WTC11 (cell line): ENCODE data around the gene MAP7. TPM values are rescaled to one million over a fixed set of nuclear protein-coding genes. Genes with fewer than 3 reads are reported as not detected.

Experiments
- ATAC-seq: fragments of 200-7000 bp; cut with Tn5 transposase; 2 replicates; pipeline ENCODE4 v1.10.0; 2021; ENCODE audit warnings: mild to moderate bottlenecking, moderate library complexity
- CTCF ChIA-PET: fragments of 300-600 bp; sonication (Branson Sonifier 250); formaldehyde crosslinking; loops from one replicate; lab custom pipeline; 2021; ENCODE audit warnings: antibody characterized with exemption; lab: Charles Lee
- POLR2A ChIA-PET: fragments of 350-600 bp; sonication (Branson Sonifier 250); formaldehyde crosslinking; loops from one replicate; lab custom pipeline; 2021; ENCODE audit warnings: antibody characterized with exemption; lab: Charles Lee
- DNase-seq: peaks from one replicate; pipeline ENCODE4 v3.0.0; 2021; ENCODE audit warnings: low spot score
- H3K27ac Mint-ChIP-seq: 2 replicates; pipeline ENCODE4 v1.8.0; 2021; ENCODE audit warnings: mixed read lengths
- H3K27me3 Mint-ChIP-seq: 2 replicates; pipeline ENCODE4 v1.8.0; 2021; ENCODE audit warnings: low read depth, mild to moderate bottlenecking, moderate library complexity, mixed read lengths
- H3K36me3 Mint-ChIP-seq: 2 replicates; pipeline ENCODE4 v1.8.0; 2021; ENCODE audit warnings: mixed read lengths
- H3K4me1 Mint-ChIP-seq: 2 replicates; pipeline ENCODE4 v1.8.0; 2022; ENCODE audit warnings: mixed read lengths
- H3K4me3 Mint-ChIP-seq: 2 replicates; pipeline ENCODE4 v1.8.0; 2021; ENCODE audit warnings: mild to moderate bottlenecking, moderate library complexity, mixed read lengths
- H3K9me3 Mint-ChIP-seq: 2 replicates; pipeline ENCODE4 v1.8.0; 2021; ENCODE audit warnings: mixed read lengths
- AFF4 ChIP-seq: sonication (generic); formaldehyde crosslinking; IDR thresholded peaks from 2 replicates; pipeline ENCODE4 v1.8.1; 2023; ENCODE audit warnings: mild to moderate bottlenecking, missing genetic modification reagents, borderline replicate concordance
- ELF4 ChIP-seq: sonication (generic); formaldehyde crosslinking; IDR thresholded peaks from 2 replicates; pipeline ENCODE4 v1.8.1; 2022; ENCODE audit warnings: low read depth, mild to moderate bottlenecking, moderate library complexity, missing genetic modification reagents
- FOXK1 ChIP-seq: sonication (generic); formaldehyde crosslinking; IDR thresholded peaks from 2 replicates; pipeline ENCODE4 v1.8.0; 2022; ENCODE audit warnings: mild to moderate bottlenecking, moderate library complexity, missing genetic modification reagents
- MXD4 ChIP-seq: fragments of 250-450 bp; sonication (Bioruptor Pico); IDR thresholded peaks from 2 replicates; pipeline ENCODE4 v1.8.0; 2021; ENCODE audit warnings: mild to moderate bottlenecking, moderate library complexity, borderline replicate concordance
- NFE2L1 ChIP-seq: sonication (generic); formaldehyde crosslinking; IDR thresholded peaks from 2 replicates; pipeline ENCODE4 v1.8.1; 2023; ENCODE audit warnings: missing genetic modification reagents
- RELA ChIP-seq: sonication (generic); formaldehyde crosslinking; IDR thresholded peaks from 2 replicates; pipeline ENCODE4 v1.8.1; 2022; ENCODE audit warnings: missing genetic modification reagents, mild to moderate bottlenecking, borderline replicate concordance
- SMAD4 ChIP-seq: sonication (generic); formaldehyde crosslinking; IDR thresholded peaks from 2 replicates; pipeline ENCODE4 v1.8.0; 2022; ENCODE audit warnings: mild to moderate bottlenecking, missing genetic modification reagents
- TEAD1 ChIP-seq: sonication (generic); formaldehyde crosslinking; IDR thresholded peaks from 2 replicates; pipeline ENCODE4 v1.8.0; 2022; ENCODE audit warnings: mild to moderate bottlenecking, missing genetic modification reagents
- TP53 ChIP-seq: sonication (generic); formaldehyde crosslinking; IDR thresholded peaks from 2 replicates; pipeline ENCODE4 v1.8.1; 2023; ENCODE audit warnings: mild to moderate bottlenecking, missing genetic modification reagents
- ZMAT4 ChIP-seq: fragments of 250-450 bp; sonication (Bioruptor Pico); IDR thresholded peaks from 2 replicates; pipeline ENCODE4 v1.9.0; 2021; ENCODE audit warnings: mild to moderate bottlenecking
- ZNF219 ChIP-seq: sonication (generic); formaldehyde crosslinking; IDR thresholded peaks from 2 replicates; pipeline ENCODE4 v1.8.0; 2023; ENCODE audit warnings: missing genetic modification reagents, mild to moderate bottlenecking, borderline replicate concordance
- ZNF263 ChIP-seq: sonication (generic); formaldehyde crosslinking; IDR thresholded peaks from 2 replicates; pipeline ENCODE4 v1.8.1; 2022; ENCODE audit warnings: low read depth, mild to moderate bottlenecking, moderate library complexity, missing genetic modification reagents
- ZNF281 ChIP-seq: sonication (generic); formaldehyde crosslinking; IDR thresholded peaks from 2 replicates; pipeline ENCODE4 v1.8.0; 2023; ENCODE audit warnings: mild to moderate bottlenecking, missing genetic modification reagents
- ZNF416 ChIP-seq: fragments of 250-450 bp; sonication (Bioruptor Pico); IDR thresholded peaks from 2 replicates; pipeline ENCODE4 v1.9.0; 2021; ENCODE audit warnings: mild to moderate bottlenecking, inconsistent platforms
- total RNA-seq: library from RNA; stranded (reverse); gene quantifications from 3 replicates; pipeline ENCODE4 v1.2.3, GENCODE V29; 2021
- TF ChIP-seq, protein P1 (sequence below): sonication (generic); formaldehyde crosslinking; IDR thresholded peaks from 2 replicates; pipeline ENCODE4 v1.8.1; 2023; ENCODE audit warnings: mild to moderate bottlenecking, missing genetic modification reagents
- TF ChIP-seq, protein P2 (sequence below): fragments of 250-450 bp; sonication (Bioruptor Pico); IDR thresholded peaks from 2 replicates; pipeline ENCODE4 v1.9.0; 2021; ENCODE audit warnings: moderate library complexity, mild to moderate bottlenecking, inconsistent platforms, borderline replicate concordance
- TF ChIP-seq, protein P3 (sequence below): sonication (generic); formaldehyde crosslinking; IDR thresholded peaks from 2 replicates; pipeline ENCODE4 v1.8.1; 2022; ENCODE audit warnings: mild to moderate bottlenecking, missing genetic modification reagents, moderate library complexity, borderline replicate concordance
- TF ChIP-seq, protein P4 (sequence below): sonication (generic); formaldehyde crosslinking; IDR thresholded peaks from 2 replicates; pipeline ENCODE4 v1.8.0; 2022; ENCODE audit warnings: mild to moderate bottlenecking, missing genetic modification reagents
- TF ChIP-seq, protein P5 (sequence below): fragments of 250-450 bp; sonication (Bioruptor Pico); conservative IDR thresholded peaks from 2 replicates; pipeline ENCODE4 v1.9.0; 2021; ENCODE audit warnings: mild to moderate bottlenecking

Gene MAP7
- total RNA-seq, 1 experiment from 2014 or later: 56.6 TPM

DNA sequence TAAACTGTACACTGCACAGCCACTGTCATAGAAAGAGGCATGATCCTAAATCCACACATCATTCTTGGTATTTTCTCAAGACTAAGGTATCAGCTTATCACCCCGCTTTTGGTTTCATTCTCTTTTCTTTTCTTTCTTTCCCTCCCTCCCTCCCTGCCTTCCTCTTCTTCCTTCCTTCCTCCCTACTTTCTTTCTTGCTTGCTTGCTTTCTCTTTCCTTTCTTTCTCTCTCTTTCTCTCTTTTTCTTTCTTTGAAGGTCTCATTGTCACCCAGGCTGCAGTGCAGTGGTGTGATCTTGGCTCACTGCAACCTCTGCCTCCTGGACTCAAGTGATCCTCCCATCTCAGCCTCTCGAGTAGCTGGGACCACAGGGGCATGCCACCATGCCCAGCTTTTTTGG, 81.1 kb downstream of the MAP7 start (continued):
- TF ChIP-seq, protein P1, sequence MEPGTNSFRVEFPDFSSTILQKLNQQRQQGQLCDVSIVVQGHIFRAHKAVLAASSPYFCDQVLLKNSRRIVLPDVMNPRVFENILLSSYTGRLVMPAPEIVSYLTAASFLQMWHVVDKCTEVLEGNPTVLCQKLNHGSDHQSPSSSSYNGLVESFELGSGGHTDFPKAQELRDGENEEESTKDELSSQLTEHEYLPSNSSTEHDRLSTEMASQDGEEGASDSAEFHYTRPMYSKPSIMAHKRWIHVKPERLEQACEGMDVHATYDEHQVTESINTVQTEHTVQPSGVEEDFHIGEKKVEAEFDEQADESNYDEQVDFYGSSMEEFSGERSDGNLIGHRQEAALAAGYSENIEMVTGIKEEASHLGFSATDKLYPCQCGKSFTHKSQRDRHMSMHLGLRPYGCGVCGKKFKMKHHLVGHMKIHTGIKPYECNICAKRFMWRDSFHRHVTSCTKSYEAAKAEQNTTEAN: no peak
- no peak for TF ChIP-seq ZNF263 (CRISPR knock-in tag)

- Mint-ChIP-seq H3K27ac (peak overlapping the region; percentile 3; the same call in 1 of the 2 replicates), H3K4me3 (no peak overlapping the region), H3K27me3 (no peaks in the 10 kb centered on the region), H3K9me3 (no peaks in the 10 kb centered on the region), H3K36me3 (no peaks in the 10 kb centered on the region), H3K4me1 (peaks cover 58% of the 10 kb centered on the region)
- DNase-seq (no peak), ATAC-seq (no peak)
- CTCF ChIA-PET: no interaction called here
- POLR2A ChIA-PET: no interaction called here
- no peak for TF ChIP-seq ZNF416 (CRISPR knock-in tag)
- TF ChIP-seq, protein P1: no peak
- TF ChIP-seq MXD4 (CRISPR knock-in tag): no peak
- TF ChIP-seq FOXK1 (CRISPR knock-in tag): no peak
- TF ChIP-seq, protein P2, sequence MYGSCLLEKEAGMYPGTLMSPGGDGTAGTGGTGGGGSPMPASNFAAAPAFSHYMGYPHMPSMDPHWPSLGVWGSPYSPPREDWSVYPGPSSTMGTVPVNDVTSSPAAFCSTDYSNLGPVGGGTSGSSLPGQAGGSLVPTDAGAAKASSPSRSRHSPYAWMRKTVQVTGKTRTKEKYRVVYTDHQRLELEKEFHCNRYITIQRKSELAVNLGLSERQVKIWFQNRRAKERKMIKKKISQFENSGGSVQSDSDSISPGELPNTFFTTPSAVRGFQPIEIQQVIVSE (CRISPR knock-in tag): no peak
- TF ChIP-seq AFF4 (CRISPR knock-in tag): no peak
- no peak for TF ChIP-seq TEAD1 (CRISPR knock-in tag)
- TF ChIP-seq NFE2L1 (CRISPR knock-in tag): no peak
- TF ChIP-seq ZNF219 (CRISPR knock-in tag): no peak
- TF ChIP-seq, protein P3, sequence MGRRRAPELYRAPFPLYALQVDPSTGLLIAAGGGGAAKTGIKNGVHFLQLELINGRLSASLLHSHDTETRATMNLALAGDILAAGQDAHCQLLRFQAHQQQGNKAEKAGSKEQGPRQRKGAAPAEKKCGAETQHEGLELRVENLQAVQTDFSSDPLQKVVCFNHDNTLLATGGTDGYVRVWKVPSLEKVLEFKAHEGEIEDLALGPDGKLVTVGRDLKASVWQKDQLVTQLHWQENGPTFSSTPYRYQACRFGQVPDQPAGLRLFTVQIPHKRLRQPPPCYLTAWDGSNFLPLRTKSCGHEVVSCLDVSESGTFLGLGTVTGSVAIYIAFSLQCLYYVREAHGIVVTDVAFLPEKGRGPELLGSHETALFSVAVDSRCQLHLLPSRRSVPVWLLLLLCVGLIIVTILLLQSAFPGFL: no peak
- no peak for TF ChIP-seq SMAD4 (CRISPR knock-in tag)
- TF ChIP-seq, protein P4, sequence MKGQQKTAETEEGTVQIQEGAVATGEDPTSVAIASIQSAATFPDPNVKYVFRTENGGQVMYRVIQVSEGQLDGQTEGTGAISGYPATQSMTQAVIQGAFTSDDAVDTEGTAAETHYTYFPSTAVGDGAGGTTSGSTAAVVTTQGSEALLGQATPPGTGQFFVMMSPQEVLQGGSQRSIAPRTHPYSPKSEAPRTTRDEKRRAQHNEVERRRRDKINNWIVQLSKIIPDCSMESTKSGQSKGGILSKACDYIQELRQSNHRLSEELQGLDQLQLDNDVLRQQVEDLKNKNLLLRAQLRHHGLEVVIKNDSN (CRISPR knock-in tag): no peak
- TF ChIP-seq, protein P5, sequence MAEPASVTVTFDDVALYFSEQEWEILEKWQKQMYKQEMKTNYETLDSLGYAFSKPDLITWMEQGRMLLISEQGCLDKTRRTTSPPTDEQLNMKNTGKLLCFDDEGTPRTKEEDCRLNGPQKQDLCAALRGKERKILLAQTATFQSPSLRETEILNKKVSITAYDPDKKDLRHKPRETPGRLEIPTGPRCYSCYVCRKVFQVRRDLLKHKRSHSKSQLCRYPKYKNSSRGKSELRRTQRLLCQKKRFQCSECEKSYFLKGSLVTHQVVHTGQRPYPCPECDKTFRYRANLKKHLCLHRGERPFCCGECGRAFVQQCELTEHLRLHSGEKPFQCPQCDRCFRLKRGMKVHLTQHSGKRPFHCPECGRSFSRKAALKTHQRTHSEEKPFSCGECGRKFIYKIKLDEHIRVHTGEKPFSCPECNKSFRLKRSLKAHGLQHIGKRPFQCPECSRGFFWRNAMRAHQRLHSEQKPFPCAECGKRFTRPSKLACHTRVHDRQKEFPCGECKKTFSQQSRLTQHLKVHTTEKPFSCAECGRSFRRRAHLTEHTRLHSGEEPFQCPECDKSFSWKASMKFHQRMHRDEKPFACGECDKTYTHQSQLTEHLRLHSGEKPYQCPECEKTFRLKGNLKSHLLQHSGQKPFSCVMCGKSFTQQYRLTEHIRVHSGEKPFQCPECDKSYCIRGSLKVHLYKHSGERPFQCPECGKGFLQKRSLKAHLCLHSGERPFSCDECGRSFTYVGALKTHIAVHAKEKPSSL (CRISPR knock-in tag): no peak
- TF ChIP-seq ZMAT4 (CRISPR knock-in tag): no peak
- no peak for TF ChIP-seq TP53 (CRISPR knock-in tag)
- TF ChIP-seq RELA (CRISPR knock-in tag): no peak
- no peak for TF ChIP-seq ELF4 (CRISPR knock-in tag)
- TF ChIP-seq ZNF281 (CRISPR knock-in tag): no peak
These were observed 81.5 kb downstream of the MAP7 start for GRCh38 chr6:136468711-136469110.
